Body of pancreas (tissue), 4 donors: ENCODE measurements around the gene CRACDL. TPM values are rescaled to one million over a fixed set of nuclear protein-coding genes. Genes with fewer than 3 reads are reported as not detected.

Source experiments
- ATAC-seq: fragments of 150-250 bp; one replicate; pipeline ENCODE4 v1.9.1; 2016
- DNase-seq, 4 donors: peaks; one replicate each; pipeline ENCODE4 v3.0.0-alpha.2; 2019
- H3K27ac ChIP-seq, 4 donors: fragments of 200-600 bp; sonication (generic); 1 replicate in 3 of 4; 2 replicates in 1 of 4; pipeline versions ENCODE4 v1.5.1 to v1.6.1; 2016 to 2019; ENCODE audit warnings: mild to moderate bottlenecking in 1 of 4, mixed read lengths in 1 of 4, moderate library complexity in 1 of 4
- H3K27me3 ChIP-seq, 2 donors: fragments of 200-600 bp; sonication (generic); one replicate each; pipeline ENCODE4 v1.6.0; 2016; ENCODE audit warnings: mild to moderate bottlenecking in 1 of 2
- H3K36me3 ChIP-seq, 2 donors: fragments of 200-600 bp; sonication (generic); replicated peaks in 1 of 2; 2 replicates each; pipeline ENCODE4 v1.5.1; 2016; ENCODE audit warnings: low read depth in 2 of 2; ENCODE audit not compliant: insufficient read depth in 1 of 2
- H3K4me1 ChIP-seq: fragments of 200-600 bp; sonication (generic); one replicate; pipeline ENCODE4 v1.6.0; 2016
- H3K4me3 ChIP-seq, 2 donors: fragments of 200-600 bp; sonication (generic); 1 replicate in 1 of 2; 2 replicates in 1 of 2; pipeline ENCODE4 v1.5.1; 2016 to 2019
- H3K9me3 ChIP-seq, 3 donors: fragments of 200-600 bp; sonication (generic); 1 replicate in 2 of 3; 2 replicates in 1 of 3; pipeline ENCODE4 v1.5.1; 2016
- CTCF ChIP-seq, 7 experiments: fragments of 450-650 bp in 4 of 7; fragments of 200-600 bp in 3 of 7; sonication (generic) in 3 of 7; IDR thresholded peaks; one replicate each; pipeline ENCODE4 v1.5.1; 2016 to 2019; ENCODE audit warnings: antibody characterized with exemption in 7 of 7
- POLR2A ChIP-seq, 3 donors: fragments of 450-650 bp; IDR thresholded peaks; one replicate each; pipeline ENCODE4 v1.6.1; 2016; ENCODE audit warnings: antibody characterized with exemption in 3 of 3, mild to moderate bottlenecking in 2 of 3
- WGBS, 2 donors: methylation state at CpG; one replicate each; pipeline ENCODE4 v1.1.5; 2017; 5-methylcytosine and 5-hydroxymethylcytosine counted together
- intact Hi-C: fragments of 100-400 bp; cut with DNase I; formaldehyde crosslinking; loops from one replicate; pipeline ENCODE4 v1.15.1; 2023
- total RNA-seq, 2 donors: library from RNA; depleted of rRNA; stranded (reverse); fragments of >200 nt; gene quantifications; one replicate each; pipeline ENCODE4 v1.1.0, GENCODE V29; 2016

The CRACDL gene
- total RNA-seq, 2 donors from 2014 or later, result 14.8 to 22.1 TPM

GRCh38 chr2:98778151-98778550 is 157.9 kb downstream of the CRACDL start:
- Histone ChIP-seq H3K4me1 (peaks cover 7% of the 10 kb centered on the region), H3K36me3 (no peaks in the 10 kb centered on the region), H3K27ac (no peak overlapping the region), H3K9me3 (peaks cover 0 to 3% (median 0%) of the 10 kb centered on the region in 3 donors), H3K27me3 (no peaks in the 10 kb centered on the region), H3K4me3 (no peak overlapping the region)
- no peak for ATAC-seq
- TF ChIP-seq CTCF (IDR thresholded peaks at IDR 0.05) (no peak), POLR2A (IDR thresholded peaks at IDR 0.05) (no peak)
- intact Hi-C loops, result no loop called here
- no peak for DNase-seq
- 87 to 92% methylated on average over 4 of the region's 4 CpGs for WGBS, 2 donors

DNA sequence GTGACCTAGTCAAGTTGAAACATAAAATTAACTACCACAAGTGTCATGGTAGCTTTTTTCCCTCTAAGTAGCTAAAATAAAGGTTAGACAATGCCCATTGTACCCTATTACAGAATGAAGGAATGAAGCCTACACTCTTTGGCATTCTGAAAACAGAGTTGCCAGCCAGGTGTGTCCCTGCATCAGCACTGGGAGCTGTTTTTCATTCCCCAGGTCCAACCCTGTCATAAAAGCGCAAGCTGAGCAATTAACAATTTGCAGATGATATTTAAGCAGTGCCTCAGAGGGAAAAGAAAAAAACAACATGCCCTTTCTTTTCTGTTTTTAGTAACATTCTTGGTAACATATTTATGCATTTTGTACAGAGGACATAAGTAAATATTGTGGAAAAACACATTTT is 158.3 kb downstream of the CRACDL start:
- 95 to 100% methylated on average over 1 of the region's 1 CpG for WGBS, 2 donors

DNA sequence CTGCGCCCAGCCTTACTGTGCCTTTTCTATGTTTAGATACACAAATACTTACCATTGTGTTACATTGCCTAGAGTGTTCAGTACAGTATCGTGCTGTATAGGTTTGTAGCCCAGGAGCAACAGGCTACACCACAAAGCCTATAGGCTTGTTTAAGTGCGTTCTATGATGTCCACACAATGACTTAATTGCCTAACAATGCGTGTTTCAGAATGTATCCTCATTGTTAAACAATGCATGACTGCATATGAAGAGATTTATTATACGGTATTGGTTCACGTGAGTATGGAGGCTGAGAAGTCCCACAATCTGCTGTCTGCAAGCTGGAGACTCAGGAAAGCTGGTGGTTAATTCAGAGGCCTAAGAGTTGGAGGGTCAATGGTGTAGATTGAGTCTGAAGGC is 158.9 kb downstream of the CRACDL start:
- WGBS, 2 donors, result 92 to 93% methylated on average over 6 of the region's 6 CpGs

More for the DNA sequence above, 158.3 kb downstream of the CRACDL start:
- no peaks in the 10 kb centered on the region for H3K27me3 ChIP-seq
- H3K4me1 ChIP-seq, result peaks cover 7% of the 10 kb centered on the region
- H3K9me3 ChIP-seq, result peaks cover 0 to 3% (median 0%) of the 10 kb centered on the region in 3 donors
- H3K4me3 ChIP-seq, result no peak overlapping the region
- intact Hi-C loops, result no loop called here
- no peak for TF ChIP-seq POLR2A (IDR thresholded peaks at IDR 0.05)
- no peak for TF ChIP-seq CTCF (IDR thresholded peaks at IDR 0.05)
- H3K27ac ChIP-seq, result no peak overlapping the region
- H3K36me3 ChIP-seq, result no peaks in the 10 kb centered on the region
- ATAC-seq, result no peak
- no peak for DNase-seq

DNA sequence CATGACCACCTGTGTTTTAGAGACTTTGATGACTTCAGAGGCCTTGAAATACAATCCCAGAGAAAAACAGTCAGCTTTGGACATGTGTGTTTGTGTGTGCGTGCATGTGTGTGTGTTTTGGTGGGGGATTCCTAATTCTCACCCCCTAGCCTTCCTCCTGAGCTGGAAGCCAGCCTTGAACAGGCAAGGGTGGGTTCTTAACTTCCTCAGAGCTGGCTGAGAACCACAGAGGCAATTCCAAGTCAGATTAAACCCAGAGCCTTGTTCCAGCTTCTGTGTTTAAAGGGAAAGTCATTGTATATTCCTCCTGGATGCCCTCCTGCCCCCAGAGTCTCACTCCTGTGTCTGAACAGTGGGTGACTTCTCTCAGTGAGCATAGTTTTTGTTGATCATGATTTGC is 159.9 kb downstream of the CRACDL start:
- Histone ChIP-seq H3K4me1 (peaks cover 7% of the 10 kb centered on the region), H3K4me3 (no peak overlapping the region), H3K36me3 (no peaks in the 10 kb centered on the region), H3K9me3 (no peaks in the 10 kb centered on the region), H3K27ac (peak overlapping the region; percentile 37 to 85 (median 74)), H3K27me3 (no peaks in the 10 kb centered on the region)
- no peak for ATAC-seq
- 85 to 88% methylated on average over 1 of the region's 1 CpG for WGBS, 2 donors
- TF ChIP-seq CTCF (IDR thresholded peaks at IDR 0.05), result no peak
- TF ChIP-seq POLR2A (IDR thresholded peaks at IDR 0.05), result no peak
- DNase-seq, result no peak
- intact Hi-C loops, result no loop called here

More for the DNA sequence above, 158.9 kb downstream of the CRACDL start:
- H3K27me3 ChIP-seq, result no peaks in the 10 kb centered on the region
- no peak for TF ChIP-seq POLR2A (IDR thresholded peaks at IDR 0.05)
- no peak for TF ChIP-seq CTCF (IDR thresholded peaks at IDR 0.05)
- H3K9me3 ChIP-seq, result peaks cover 0 to 3% (median 0%) of the 10 kb centered on the region in 3 donors
- H3K4me3 ChIP-seq, result no peak overlapping the region
- peaks cover 7% of the 10 kb centered on the region for H3K4me1 ChIP-seq
- no peak for ATAC-seq
- H3K36me3 ChIP-seq, result no peaks in the 10 kb centered on the region
- intact Hi-C loops, result no loop called here
- H3K27ac ChIP-seq, result no peak overlapping the region
- no peak for DNase-seq
